Activated CD4-positive, alpha-beta T cell treated with anti-CD3 and anti-CD28 coated beads for 48 hours (primary cell): Measurements from ENCODE around the gene RBM7.

Experiments used
- DNase-seq: peaks from one replicate; pipeline ENCODE4 v3.0.0-alpha.2; 2020

Gene RBM7, protein sequence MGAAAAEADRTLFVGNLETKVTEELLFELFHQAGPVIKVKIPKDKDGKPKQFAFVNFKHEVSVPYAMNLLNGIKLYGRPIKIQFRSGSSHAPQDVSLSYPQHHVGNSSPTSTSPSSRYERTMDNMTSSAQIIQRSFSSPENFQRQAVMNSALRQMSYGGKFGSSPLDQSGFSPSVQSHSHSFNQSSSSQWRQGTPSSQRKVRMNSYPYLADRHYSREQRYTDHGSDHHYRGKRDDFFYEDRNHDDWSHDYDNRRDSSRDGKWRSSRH

DNA sequence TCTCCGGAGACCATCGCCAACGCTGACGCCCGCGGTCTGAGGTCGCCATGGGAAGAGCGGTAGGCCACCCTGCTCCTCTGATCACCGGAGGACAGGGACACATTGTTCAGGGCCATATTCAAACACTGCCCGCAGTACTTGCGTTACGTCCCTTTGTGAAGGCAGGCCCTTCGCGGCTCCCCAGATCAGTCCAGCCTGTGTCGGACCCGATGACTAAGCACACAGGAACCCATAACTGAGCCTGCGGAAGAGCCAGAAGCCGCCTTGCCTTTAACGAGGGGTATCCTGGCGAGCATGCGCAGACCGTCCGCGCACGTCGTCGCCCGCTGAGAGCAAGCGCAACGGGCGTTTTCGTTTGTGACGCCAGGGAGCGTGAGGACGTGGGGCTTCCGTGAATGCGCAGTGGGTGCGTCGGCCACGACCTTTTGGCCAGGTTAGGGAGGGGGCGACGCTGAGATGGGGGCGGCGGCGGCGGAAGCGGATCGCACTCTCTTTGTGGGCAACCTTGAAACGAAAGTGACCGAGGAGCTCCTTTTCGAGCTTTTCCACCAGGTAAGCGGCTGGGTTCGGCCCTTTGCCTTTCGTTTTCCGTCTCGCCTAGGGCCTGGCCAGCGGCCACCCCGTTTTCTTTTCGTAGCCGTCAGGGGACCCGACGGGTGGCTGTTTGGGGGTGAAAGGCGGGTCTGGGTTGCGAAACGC is at the start of gene RBM7, which contains the start of gene C11orf71:
Gene RBM7 (plus strand): TSS at position 451 of the 699 bp plus-strand sequence. CDS start 6 bp downstream, at position 457.
Gene C11orf71 (minus strand): TSS at position 296 of the 699 bp plus-strand sequence. CDS start 180 bp downstream, at position 116.
- peak; percentile 98 for DNase-seq

DNA sequence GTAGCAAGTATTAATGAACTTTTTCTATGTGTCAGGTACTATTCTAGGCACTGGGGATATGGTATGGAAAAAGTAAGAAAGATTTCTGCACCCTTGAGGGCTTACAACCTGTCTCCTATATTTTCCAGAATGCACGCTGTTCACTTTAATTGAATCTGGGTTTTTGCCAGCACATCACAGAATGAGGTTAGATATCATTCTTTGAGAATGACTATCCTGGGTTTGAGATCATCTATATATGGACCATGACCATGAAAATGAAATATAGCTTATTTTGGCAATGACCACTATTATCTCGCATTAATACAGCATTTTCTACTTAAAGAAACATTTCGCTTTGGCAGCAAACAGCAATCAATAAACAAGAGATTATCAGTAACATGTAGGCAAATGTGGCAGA is 47.0 kb upstream of the RBM7 start:
- no peak for DNase-seq

DNA sequence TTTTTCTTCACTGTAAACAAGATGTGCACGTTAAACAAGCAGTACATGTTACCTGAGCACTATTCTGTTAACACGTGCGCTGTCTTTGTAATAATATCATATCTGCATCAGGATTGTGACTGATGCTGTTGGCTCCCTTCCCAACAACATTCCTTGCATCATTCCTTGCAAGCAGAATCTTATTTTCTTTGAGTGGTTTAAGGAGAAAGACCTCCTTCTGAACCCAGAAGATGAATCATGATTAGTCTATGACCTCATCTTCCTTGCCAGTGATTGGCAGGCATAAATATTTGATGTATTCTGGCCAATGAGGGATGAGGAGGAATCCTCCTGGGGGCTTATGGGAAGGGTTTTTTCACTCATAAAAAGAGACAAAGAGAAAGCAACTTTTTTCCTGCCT is 46.4 kb upstream of the RBM7 start:
- no peak for DNase-seq

- no peak for DNase-seq
Measured at GRCh38 chr11:114358716-114359115, 41.8 kb upstream of the RBM7 start.

GRCh38 chr11:114359342-114359741 is 41.1 kb upstream of the RBM7 start:
- DNase-seq = no peak

DNA sequence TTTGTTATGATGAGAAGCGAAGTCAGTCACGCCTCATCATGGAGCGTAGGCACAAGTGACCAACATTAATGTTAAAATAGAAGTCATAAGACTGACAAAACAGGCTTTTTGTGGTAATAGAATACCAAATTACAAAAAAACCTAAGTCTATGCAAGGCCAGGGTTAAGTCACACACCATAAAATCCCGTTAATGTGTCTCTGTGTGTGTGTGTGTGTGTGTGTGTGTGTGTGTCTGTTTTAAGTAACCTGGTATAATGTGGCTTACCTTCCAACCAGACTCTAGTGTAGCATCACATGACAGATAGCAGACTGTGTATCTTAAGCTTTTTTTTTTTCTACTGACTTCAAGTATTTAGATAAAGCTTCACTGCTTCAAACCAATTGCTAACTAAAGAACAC is 38.1 kb upstream of the RBM7 start:
- no peak for DNase-seq

GRCh38 chr11:114362958-114363357 is 37.5 kb upstream of the RBM7 start:
- DNase-seq = no peak

DNA sequence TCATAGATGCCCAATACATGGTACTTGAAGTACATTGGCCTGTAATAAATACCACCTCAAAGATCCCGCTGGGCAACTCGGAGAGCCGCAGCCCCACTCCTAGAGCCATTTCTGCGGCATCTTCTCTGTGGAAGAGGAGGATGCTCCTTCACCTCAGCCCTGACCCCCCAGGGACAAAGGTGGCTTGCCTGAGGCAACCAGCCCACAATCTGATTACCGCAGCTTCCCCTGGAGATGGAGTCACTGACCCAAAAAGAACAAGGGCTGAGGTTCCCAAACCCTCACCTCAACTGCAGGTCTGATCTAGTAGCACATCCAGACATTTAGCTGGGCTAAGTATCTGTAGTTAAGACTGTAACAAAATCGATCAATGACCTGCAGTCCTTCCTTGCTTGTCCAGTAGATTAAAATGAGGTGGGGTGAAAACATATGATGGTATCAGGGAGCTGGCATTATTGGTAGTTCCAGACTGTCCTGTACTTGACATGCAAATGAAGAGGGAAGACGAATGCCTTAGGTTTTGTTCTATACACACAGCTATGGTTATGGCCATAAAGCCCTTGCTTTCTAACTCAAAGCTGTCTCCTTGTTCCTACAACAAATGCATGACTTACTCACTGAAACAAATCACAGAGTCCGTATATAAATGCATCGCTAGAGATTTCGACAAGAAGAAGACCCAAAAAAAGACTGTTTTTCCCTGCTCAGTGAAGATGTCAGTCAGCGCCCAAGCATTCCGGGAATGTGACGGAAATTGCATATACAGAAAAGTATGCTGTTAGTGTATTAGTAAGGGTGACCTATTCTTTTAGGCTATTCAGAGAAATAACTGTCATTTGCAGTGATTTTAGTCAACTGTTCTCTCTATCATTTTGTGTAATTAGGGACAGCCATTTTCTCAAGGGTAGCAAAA is 33.9 kb upstream of the RBM7 start:
- no peak for DNase-seq

DNA sequence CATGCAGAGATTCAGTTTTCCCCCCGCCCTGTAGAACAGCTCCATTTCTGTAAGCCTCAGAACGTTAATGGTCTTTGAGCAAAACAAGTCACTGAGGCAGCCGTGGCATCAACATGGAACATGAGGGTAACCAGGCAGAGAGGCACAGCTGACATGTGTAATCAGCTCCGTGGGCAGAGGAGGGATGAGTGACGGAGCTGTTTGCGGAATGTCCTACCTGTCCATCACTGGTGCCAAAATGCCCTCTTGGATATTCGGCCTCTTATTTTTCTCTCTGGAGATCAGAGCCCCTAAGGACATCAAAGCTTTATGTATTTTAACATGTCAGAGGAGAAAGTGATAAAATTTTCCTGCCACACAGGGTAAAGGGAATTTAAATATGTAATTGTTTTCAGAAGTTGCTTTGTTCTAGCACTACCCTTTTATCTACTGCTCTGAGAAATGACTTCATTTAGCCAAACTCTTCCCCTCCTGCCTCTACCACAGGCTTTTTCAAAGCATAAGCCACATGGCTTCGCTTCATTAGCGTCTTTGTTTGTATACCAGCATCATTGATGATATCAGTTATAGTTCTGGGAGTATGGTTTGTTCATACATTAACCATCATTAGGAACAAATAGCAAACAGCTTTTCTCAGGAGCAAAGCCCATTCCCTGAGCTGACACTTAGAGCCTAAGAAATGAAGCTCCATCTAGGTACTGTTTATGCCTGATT is 33.1 kb upstream of the RBM7 start:
- DNase-seq = no peak

DNA sequence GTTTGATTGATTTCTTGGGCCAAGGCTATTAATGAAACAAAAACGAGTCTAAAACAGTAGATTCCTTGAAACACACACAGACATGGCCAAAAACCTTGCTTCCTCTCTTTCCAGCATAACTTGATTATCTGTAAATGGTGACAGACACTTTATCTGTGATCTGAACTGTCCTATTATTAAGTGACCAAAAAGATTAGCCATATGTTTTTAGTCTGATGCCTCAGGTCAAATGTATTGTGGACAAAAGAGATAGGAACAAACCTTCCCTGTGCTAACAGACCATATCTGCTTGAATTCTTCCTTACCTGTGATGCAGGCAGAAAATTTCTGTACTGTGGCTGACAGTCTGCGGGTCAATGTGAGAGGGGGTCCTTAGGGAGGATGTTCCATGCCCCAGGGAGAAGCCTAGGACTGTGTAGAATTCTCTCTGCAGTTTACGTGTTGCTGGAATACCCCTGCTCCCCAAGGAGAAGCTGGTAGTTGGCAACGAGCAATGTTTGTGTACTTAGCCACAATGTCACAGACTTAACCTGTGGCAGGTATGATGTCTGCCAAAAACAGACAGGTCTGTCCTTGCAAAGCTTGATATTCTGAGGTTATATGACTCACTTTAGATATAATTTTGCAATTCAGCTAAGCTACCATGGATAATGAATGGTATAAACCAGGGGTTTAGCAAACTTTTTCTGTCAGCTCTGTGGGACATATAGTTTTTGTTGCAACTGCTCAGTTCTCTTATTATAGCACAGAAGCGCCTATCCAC is 31.4 kb upstream of the RBM7 start:
- DNase-seq = no peak

DNA sequence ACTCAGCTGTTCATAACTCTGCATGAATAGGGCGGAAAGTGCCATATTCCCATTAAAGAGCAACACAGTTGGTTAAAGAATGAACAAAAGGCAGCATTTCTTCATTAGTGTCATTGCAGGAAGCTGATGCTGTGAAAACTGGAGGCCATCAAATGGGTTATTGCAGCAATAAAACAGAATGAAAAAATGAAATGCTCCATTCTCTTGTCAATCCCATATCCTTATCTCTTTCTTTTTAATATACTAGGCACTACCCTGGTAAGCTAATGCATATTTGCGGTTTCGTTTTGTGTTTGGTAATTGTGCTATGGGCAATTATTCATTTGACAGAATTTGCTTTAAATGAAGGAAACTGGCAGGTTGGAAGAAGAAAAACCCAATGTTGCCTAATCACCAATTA is 25.4 kb upstream of the RBM7 start:
- DNase-seq = no peak

- no peak for DNase-seq
Measured at GRCh38 chr11:114377612-114378267, 22.7 kb upstream of the RBM7 start.

GRCh38 chr11:114379394-114380069 is 20.9 kb upstream of the RBM7 start:
- no peak for DNase-seq

GRCh38 chr11:114382509-114382908 is 18.0 kb upstream of the RBM7 start:
- DNase-seq = no peak

DNA sequence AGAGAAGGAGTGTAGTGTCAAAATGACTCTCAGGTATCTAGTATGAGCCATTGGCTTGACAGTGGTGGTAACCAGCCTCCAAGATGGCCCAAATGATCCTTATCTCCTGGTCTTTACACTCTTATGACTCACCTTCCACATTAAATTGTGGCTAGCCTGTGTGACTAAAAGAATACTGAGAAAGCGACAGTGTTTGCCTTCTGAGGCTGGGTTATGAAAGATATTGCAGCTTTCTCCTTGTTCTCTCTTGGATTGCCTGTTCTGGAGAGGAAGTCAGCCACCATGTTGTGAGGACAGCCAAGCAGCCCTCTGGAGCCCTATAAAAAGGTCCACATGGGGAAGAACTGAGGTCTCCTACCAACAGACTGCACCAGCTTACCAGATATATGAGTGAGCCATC is 16.0 kb upstream of the RBM7 start:
- no peak for DNase-seq

- DNase-seq = no peak
Measured at GRCh38 chr11:114386131-114386530, 14.3 kb upstream of the RBM7 start.

- DNase-seq = no peak
Measured at GRCh38 chr11:114386545-114386944, 13.9 kb upstream of the RBM7 start.

GRCh38 chr11:114392735-114393667 is 7.5 kb upstream of the RBM7 start:
- no peak for DNase-seq

- DNase-seq = no peak
Measured at GRCh38 chr11:114395736-114396135, 4.7 kb upstream of the RBM7 start.

DNA sequence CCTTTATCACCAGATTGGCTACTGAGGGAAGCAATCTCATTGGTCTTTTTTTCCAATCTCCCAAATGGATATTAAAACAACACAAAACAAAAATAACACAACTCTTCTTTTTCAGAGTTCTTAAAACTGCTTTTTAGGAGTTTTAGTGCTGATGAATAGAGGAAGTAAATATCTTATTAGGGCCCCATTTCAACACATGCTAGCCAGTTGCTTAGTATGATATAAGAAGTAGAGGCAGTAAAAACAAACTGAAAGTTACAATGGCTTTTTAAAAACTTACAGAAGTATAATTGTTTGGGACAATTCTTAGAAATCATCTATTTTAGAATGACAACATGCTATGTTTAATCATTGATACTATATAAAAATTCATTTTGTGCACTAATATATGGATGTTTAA is 3.5 kb upstream of the RBM7 start:
- no peak for DNase-seq
